Measurements from ENCODE around the gene PTRH1. TPM values are rescaled to one million over a fixed set of nuclear protein-coding genes. Genes with fewer than 3 reads are reported as not detected.

Gene PTRH1
- total RNA-seq, result 8.0 TPM
- long read RNA-seq, transcript PTRH1-208 (5 exons, 814 nt), result major isoform, 14 of 23 reads
- long read RNA-seq, partial matches to known transcripts, result 1 of 23 reads
- long read RNA-seq, other reads (novel, unspliced or antisense), result 7 of 23 reads

DNA sequence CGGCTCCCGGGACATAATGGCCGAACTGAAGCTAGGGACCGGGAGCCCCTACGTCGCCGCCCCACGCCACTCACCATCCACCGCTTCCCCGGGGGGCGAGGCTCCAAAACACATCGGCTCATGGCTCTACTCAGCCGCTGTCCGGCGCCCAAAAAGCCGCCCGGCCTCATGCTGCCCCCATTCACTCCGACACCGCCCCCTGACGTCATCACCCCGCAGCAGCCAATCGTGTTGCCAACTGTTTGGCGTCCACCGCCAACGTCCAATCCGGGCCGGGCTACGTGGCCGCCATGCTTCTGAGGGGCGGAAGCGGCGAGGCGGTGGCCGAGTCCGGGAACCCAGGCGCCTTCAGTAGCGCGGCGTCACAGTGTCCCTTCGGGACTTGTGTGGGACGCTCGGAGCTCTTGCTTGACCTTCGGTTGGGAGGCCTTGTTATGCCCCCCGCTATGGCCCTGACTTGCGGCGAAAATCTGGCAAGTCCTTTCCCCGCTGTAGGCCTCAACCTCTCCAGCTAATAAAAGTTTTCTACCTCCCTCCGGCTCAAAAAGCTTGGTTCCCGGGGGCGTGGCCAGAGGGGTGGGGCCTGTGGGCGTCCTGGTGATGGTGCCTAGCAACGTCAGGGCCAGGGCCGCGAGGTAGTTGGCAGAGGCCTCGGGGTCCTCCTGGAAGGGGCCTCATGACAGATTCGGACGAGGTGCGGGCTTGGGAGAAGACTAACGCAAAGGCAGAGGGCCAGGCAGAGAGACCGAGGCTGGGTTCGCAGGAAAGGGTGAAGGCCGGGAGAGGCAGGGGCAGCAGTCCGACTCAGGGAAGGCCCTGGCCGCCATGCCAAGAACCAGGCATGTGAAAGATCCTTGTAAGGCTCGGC lies at the start of gene PTRH1, which contains the start of gene TTC16:
Gene PTRH1, minus strand, starts transcription at position 194 of the 868 bp plus-strand sequence. Its CDS starts 24 bp downstream, at position 170.
Gene TTC16, plus strand, starts transcription at position 610 of the 868 bp plus-strand sequence. Its CDS starts 67 bp downstream, at position 677.
- no peak for TF ChIP-seq CTCF (IDR thresholded peaks at IDR 0.05)
- Histone ChIP-seq H3K27ac (peak within 1 kb of the TSS; percentile 83), H3K4me1 (peaks cover 12% of the 10 kb centered on the region), H3K27me3 (no peaks in the 10 kb centered on the region), H3K36me3 (no peaks in the 10 kb centered on the region), H3K4me3 (peak within 1 kb of the TSS; percentile 91), H3K9me3 (no peaks in the 10 kb centered on the region)
- intact Hi-C loops (cut with DNase I), result no loop called here
- peak; percentile 99 for DNase-seq
- peak; percentile 97 for ATAC-seq

DNA sequence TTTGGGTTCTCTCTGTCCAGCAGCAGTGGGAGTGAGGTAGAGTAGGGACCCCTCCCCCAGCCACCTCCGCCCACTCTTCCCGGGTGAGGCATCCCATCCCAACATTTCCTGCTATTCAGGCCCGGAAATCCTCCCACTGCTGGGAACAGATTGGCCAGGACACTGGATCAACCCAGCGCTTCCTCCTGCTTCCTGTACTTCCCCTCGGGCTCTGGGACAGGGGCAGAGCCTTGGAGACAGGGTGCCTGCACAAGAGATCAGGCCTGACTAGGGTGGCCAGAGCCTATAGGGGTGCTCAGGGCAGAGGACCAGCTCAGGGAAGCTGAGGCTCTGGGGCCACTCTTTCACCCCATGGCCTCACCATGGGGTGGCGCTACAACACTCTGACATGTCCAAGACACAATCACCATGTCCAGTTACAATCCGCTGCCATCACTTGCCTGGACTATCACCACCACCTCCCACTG lies 48.5 kb upstream of the PTRH1 start:
- DNase-seq, result peak; percentile 79
- H3K27ac ChIP-seq, result peak overlapping the region; percentile 84
- peak; percentile 81 for ATAC-seq

GRCh38 chr9:127762111-127762676 lies 46.7 kb upstream of the PTRH1 start:
- TF ChIP-seq CTCF (IDR thresholded peaks at IDR 0.05), result no peak
- intact Hi-C loops (cut with DNase I), result no loop called here
- Histone ChIP-seq H3K4me3 (peak overlapping the region; percentile 25), H3K9me3 (no peaks in the 10 kb centered on the region), H3K27ac (peak overlapping the region; percentile 84), H3K36me3 (no peaks in the 10 kb centered on the region), H3K27me3 (no peaks in the 10 kb centered on the region), H3K4me1 (peaks cover 10% of the 10 kb centered on the region)
- ATAC-seq (peak; percentile 69), DNase-seq (peak; percentile 73)

More for the DNA sequence above, 48.5 kb upstream of the PTRH1 start:
- H3K4me1 ChIP-seq, result peaks cover 16% of the 10 kb centered on the region
- no peak overlapping the region for H3K4me3 ChIP-seq
- peak; percentile 53 for TF ChIP-seq CTCF (IDR thresholded peaks at IDR 0.05)
- intact Hi-C loops (cut with DNase I), result no loop called here
- H3K36me3 ChIP-seq, result no peaks in the 10 kb centered on the region
- H3K27me3 ChIP-seq, result no peaks in the 10 kb centered on the region
- no peaks in the 10 kb centered on the region for H3K9me3 ChIP-seq

DNA sequence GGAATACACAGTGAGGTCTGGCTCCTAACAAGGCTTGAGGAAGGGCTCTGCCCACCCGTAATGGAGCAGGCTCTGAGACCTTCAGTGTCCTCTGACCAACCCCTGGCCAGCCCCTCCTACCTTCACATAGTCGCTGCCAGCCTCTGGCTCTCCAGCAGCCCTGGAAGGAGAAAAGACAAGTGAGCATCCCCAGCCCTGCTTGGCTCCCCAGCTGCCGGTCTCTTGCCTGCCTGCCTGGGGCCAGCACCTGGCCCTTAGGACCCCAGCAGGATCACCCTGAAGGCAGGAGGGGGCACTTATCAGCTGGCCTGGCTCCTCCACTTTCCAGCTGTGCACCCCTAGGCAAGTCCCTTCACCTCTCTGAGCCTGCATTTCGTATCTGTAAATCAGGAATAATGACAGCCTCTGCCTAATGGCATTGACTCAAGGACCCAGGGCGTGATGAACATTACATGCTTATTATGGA lies 46.1 kb upstream of the PTRH1 start:
- Histone ChIP-seq H3K27me3 (no peaks in the 10 kb centered on the region), H3K27ac (peak overlapping the region; percentile 84), H3K4me3 (peak overlapping the region; percentile 25), H3K9me3 (no peaks in the 10 kb centered on the region), H3K36me3 (no peaks in the 10 kb centered on the region), H3K4me1 (peaks cover 4% of the 10 kb centered on the region)
- TF ChIP-seq CTCF (IDR thresholded peaks at IDR 0.05), result no peak
- ATAC-seq, result no peak
- intact Hi-C loops (cut with DNase I), result no loop called here
- DNase-seq, result no peak

DNA sequence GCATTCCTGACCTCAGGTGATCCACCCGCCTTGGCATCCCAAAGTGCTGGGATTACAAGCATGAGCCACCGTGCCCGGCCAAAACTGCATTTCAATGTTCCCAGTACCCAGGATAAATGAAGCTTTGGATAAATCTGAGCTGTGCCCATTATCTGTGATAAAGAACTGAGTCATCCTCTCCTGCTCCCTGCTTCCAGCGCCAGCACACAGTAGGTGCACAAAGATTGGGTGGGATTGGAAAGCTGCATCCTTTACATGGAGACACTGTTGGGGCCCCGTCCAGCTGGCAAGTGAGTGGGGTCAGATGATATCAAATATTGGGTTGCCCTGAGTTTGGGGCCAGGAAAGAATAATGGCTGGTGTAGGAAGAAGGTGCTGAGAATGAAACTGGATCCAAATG lies 45.6 kb upstream of the PTRH1 start:
- TF ChIP-seq CTCF (IDR thresholded peaks at IDR 0.05), result no peak
- ATAC-seq (no peak), DNase-seq (no peak)
- Histone ChIP-seq H3K4me1 (peaks cover 4% of the 10 kb centered on the region), H3K27ac (peak overlapping the region; percentile 84), H3K36me3 (no peaks in the 10 kb centered on the region), H3K9me3 (no peaks in the 10 kb centered on the region), H3K4me3 (peak overlapping the region; percentile 25), H3K27me3 (no peaks in the 10 kb centered on the region)
- intact Hi-C loops (cut with DNase I), result no loop called here
